ENCODE data around the gene NOD2.

Gene NOD2

DNA sequence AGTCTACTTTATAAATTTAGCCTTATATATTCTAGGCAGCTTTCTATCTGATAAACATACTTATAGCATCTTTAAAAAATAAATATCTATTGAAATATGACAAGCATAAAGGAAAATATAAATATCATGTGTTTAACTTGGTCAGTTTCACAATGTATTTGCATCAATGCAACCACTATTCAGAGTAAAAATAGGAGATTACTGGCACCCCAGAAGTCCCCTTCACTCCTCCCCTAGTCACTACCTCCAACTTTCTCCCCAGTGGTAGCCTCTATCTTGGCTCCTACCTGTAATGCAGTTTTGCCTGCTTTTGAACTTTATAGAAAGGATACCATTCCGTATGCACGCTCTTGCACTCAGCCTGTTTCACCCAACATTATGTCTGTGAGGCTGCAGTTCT is 3.2 kb upstream of the NOD2 start:
- FAIRE-seq: no peak
- no peak for DNase-seq (ENCODE audit: insufficient read length, low spot score)

GRCh38 chr16:50692644-50692998 is 785 bp upstream of the NOD2 start:
- FAIRE-seq (no peak), DNase-seq (ENCODE audit: insufficient read length, low spot score) (no peak)

GRCh38 chr16:50694206-50694605 is 800 bp downstream of the NOD2 start:
- FAIRE-seq (no peak), DNase-seq (ENCODE audit: insufficient read length, low spot score) (no peak)

DNA sequence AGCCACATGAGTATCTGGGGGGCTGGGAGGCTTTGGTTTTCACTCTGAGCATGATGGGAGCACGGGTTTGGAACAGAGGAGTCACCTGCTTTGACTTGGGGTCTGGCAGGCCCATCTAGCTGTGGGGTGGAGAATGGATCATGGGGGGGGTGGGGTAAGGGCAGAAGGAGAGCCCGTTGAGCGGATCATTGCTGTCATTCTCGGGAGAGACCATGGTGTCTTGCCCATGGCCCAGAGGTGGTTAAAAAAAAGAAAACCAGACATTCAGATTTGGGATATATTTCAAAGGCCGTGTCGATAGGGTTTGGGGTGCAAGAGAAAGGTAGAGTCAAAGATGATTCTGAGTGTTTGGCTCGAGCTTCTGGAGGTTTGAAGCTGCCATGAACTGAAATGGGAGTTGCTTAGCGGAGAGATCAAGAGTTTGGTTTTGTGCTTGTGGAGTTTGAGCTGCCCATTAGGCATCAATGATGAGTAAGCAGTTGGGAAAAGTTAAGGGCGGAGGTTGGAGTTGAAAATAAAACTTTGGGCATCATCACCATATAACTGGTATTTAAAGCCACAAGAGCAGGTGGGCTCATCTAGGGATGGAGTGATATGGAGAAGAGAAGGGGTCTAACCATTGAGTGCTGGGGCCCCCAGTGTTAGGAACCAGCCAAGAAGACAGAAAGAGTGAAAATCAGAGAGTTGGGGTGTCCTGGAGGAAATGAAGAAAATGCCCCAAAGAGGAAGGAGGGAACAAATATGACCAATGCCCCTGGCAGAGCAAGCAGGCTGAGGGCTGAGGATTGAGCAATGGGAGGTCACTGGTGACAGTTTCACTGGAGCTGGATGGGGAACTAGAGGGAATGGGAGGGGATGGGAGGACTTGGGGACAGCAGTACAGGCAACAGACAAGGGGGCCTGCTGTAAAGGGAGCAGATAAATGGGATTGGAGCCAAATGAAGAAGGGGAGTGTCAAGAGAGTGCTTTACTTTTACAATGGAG is 1.9 kb downstream of the NOD2 start:
- no peak for DNase-seq (ENCODE audit: insufficient read length, low spot score)
- no peak for FAIRE-seq

DNA sequence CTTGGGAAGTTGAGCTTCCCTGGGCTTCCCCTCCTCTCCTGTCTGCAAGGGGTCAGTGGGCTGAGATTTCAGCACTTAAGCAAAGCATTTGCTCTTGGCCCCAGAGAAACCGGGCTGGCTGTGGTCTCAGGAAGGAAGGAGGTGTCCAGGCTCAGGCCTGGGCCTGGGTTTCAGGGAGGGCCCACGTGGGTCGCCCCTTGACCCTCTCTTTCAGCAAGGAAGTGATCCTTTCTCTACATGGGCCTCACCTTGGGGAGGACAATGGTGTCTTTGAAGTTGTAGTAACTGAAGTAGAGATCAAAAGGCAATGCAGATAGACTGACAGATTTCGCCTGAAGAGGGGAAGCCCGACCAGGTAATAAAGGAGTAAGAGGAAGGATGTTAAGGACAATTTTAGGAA is 2.7 kb downstream of the NOD2 start:
- no peak for DNase-seq (ENCODE audit: insufficient read length, low spot score)

DNA sequence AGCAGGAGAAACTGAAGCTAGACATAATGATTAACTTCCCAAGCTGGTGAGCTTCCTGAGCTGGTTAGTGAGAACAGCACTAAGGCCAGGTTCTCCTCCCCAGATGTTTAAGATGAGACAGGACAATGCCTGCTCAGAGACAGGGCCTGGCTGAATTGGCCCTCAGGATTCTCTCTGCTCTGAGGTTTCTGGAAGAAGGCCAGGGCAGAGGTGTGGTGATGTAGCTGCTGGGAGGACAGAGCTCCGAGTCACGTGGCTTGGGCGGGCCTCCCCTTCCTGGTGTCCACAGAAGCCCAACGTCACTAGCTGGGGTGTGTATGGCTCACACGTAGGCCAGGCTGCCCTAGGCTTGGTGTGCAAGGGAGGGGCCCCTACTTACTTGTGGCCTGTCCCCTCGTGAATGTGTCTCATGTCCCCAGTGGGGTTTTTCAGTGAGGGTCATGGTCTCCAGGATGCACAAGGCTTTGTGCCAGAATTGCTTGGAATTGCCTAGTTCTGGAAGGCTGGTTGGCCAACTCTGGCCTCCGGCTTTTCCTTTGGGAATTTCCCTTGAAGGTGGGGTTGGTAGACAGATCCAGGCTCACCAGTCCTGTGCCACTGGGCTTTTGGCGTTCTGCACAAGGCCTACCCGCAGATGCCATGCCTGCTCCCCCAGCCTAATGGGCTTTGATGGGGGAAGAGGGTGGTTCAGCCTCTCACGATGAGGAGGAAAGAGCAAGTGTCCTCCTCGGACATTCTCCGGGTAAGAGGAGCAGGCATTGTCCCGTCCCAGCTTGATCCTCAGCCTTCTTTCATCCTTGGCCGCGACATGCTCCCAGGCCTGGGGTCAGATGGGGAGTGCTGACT is 3.4 kb downstream of the NOD2 start:
- no peak for FAIRE-seq
- peak; percentile 24 for DNase-seq (ENCODE audit: insufficient read length, low spot score)

More for the DNA sequence above, 2.7 kb downstream of the NOD2 start:
- FAIRE-seq: no peak

- FAIRE-seq: no peak
Measured at GRCh38 chr16:50697421-50697715, 4.0 kb downstream of the NOD2 start.

DNA sequence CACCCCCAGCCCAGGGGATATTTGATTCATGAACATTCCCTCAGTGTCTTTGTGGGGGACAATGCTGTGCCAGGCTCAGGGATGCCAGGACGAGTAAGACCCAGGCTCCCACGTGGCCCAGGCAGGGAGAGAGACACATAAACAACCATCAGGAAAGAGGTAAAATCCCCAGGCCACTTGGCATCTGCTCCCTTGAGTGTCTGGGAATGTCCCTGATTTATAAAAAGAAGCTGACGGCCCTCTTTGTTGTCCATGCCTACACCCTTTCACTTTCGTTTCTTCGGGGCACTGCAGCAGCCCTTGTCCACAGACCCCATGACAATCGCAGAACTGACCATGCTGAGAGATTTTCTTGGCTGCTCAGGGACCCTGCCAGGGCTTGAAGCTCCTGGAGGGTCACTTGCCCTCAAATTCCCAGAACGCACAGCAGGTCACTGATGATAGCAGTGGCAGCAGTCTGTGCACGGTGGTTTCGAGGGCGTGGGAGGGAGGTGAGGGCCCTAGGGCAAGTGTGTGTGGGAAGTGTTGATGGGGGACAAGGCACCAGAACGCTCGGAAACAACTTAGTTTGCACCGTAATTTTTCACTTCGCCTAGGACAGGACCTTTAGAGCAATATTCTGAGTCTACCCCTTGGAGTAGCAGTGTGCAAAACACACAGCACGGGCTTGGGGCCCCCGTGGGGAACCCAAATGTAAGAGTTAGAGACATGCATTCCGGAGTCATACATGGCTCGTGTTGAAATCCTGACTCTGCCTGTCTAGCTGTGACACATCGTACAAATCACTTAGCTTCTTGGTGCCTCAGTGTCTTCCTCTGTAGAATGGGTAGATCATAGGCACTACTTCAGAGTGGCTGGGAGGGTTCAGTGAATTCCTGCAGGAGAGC is 4.7 kb downstream of the NOD2 start:
- no peak for FAIRE-seq
- no peak for DNase-seq (ENCODE audit: insufficient read length, low spot score)

More at GRCh38 chr16:50697421-50697715, 4.0 kb downstream of the NOD2 start:
- DNase-seq (ENCODE audit: insufficient read length, low spot score): no peak

DNA sequence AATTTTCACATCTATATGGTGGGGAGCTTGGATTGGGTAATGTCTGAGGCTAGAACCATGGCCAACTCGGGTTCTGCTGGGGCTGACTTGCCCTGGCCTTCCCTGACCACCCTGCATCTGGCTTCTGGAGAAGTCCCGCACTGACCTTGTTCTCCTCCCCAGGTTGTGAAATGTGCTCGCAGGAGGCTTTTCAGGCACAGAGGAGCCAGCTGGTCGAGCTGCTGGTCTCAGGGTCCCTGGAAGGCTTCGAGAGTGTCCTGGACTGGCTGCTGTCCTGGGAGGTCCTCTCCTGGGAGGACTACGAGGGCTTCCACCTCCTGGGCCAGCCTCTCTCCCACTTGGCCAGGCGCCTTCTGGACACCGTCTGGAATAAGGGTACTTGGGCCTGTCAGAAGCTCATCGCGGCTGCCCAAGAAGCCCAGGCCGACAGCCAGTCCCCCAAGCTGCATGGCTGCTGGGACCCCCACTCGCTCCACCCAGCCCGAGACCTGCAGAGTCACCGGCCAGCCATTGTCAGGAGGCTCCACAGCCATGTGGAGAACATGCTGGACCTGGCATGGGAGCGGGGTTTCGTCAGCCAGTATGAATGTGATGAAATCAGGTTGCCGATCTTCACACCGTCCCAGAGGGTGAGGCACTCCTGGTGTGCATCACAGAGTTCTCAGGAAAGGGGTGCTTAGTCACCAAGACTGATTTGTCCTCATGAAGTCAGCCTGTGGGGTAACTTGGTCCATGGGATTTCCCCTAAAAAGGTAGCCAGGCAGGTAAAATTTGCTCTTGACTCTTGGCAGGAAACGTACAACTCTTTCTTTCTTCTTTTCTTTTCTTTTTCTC is 6.1 kb downstream of the NOD2 start:
- DNase-seq (ENCODE audit: insufficient read length, low spot score) (no peak), FAIRE-seq (no peak)

DNA sequence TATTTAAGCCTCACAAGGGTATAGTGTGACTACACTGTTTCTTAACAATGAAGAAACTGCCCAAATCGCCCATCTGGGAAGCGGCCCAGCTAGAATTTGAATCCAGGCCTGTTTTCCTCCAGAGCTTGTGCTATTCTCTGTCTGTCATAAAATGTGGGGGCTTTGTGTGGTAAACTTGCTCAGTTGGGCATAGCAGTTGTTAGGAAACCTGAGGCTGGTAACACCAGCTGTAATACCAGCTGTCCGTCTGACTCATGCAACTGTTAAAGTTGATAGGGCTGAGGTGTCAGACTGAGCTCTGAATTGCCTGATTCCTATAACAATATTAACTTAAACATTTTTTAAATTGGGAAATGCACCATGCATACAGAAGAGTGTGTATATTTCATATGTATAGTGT is 9.3 kb downstream of the NOD2 start:
- FAIRE-seq: no peak

DNA sequence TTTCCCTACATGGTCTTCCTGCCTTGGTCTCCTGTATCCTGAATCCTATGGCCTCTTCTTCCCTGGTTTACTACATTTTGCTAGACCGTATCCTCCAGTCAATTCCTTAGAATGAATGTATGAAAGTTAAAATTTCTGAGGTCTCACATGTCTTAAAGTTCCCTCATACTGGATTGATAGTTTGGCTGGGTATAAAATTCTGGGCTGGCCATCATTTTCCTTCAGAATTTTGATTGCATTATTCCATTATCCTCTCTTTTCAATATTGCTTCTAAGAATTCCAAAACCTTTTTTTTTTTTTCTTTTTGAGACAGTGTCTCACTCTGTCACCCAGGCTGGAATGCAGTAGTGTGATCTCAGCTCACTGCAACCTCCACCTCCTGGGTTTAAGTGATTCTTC is 10.8 kb downstream of the NOD2 start:
- FAIRE-seq: no peak
- DNase-seq (ENCODE audit: insufficient read length, low spot score): no peak

More for the DNA sequence above, 9.3 kb downstream of the NOD2 start:
- no peak for DNase-seq (ENCODE audit: insufficient read length, low spot score)

GRCh38 chr16:50705436-50706110 is 12.2 kb downstream of the NOD2 start:
- no peak for DNase-seq (ENCODE audit: insufficient read length, low spot score)
- FAIRE-seq: no peak

GRCh38 chr16:50706250-50706649 is 12.8 kb downstream of the NOD2 start:
- DNase-seq (ENCODE audit: insufficient read length, low spot score): no peak
- FAIRE-seq: no peak

- FAIRE-seq: no peak
- no peak for DNase-seq (ENCODE audit: insufficient read length, low spot score)
Measured at GRCh38 chr16:50708373-50709060, 15.1 kb downstream of the NOD2 start.

- DNase-seq (ENCODE audit: insufficient read length, low spot score) (no peak), FAIRE-seq (no peak)
Measured at GRCh38 chr16:50709061-50709684, 15.8 kb downstream of the NOD2 start.

DNA sequence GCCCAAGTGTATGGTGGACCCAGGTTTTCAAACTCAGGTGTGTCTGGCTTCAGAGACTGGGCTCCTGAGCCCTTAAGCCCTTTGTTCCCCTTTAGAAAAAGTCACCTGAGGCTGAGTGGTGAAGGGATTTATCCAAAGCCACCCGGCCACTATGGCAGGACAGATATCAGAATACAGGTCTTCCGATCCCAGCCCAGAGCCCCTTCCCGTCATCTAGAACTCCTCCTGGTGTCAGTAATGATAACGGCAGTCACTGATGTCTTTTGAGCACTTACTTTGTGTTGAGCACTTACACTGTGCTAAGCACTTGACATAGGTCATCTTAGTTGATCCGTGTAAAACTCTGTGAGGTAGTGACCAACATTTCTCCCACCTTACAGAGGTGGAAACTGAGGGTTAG is 16.6 kb downstream of the NOD2 start:
- FAIRE-seq (no peak), DNase-seq (ENCODE audit: insufficient read length, low spot score) (no peak)

- no peak for FAIRE-seq
- DNase-seq (ENCODE audit: insufficient read length, low spot score): no peak
Measured at GRCh38 chr16:50711040-50711439, 17.6 kb downstream of the NOD2 start.

- FAIRE-seq (no peak), DNase-seq (ENCODE audit: insufficient read length, low spot score) (no peak)
Measured at GRCh38 chr16:50711862-50712559, 18.6 kb downstream of the NOD2 start.

Data from HTR-8/SVneo (cell line).